Peyer's patch (tissue), 4 donors: ENCODE measurements around the gene MDM4. TPM values are rescaled to one million over a fixed set of nuclear protein-coding genes. Genes with fewer than 3 reads are reported as not detected.
"Not testable (repeated sequence)": the region's sequence is repeated elsewhere in the genome, so short reads cannot be mapped to it uniquely, and the experiment has no call there.

ENCODE experiments used
- DNase-seq, 3 donors: peaks; one replicate each; pipeline ENCODE4 v3.0.0-alpha.2; 2017 to 2019
- H3K27ac ChIP-seq, 4 donors: fragments of 200-600 bp; sonication (generic); one replicate each; pipeline ENCODE4 v1.5.1; 2016 to 2019
- H3K27me3 ChIP-seq, 2 donors: fragments of 200-600 bp; sonication (generic); one replicate each; pipeline ENCODE4 v1.5.1; 2019
- H3K36me3 ChIP-seq, 3 donors: fragments of 200-600 bp; sonication (generic); one replicate each; pipeline ENCODE4 v1.5.1; 2016 to 2019
- H3K4me1 ChIP-seq, 4 donors: fragments of 200-600 bp; sonication (generic); one replicate each; pipeline ENCODE4 v1.5.1; 2016 to 2019
- H3K4me3 ChIP-seq, 4 donors: fragments of 200-600 bp; sonication (generic); 1 replicate in 3 of 4; 2 replicates in 1 of 4; pipeline ENCODE4 v1.5.1; 2016 to 2019; ENCODE audit warnings: mild to moderate bottlenecking in 1 of 4
- H3K9me3 ChIP-seq, 4 donors: fragments of 200-600 bp; sonication (generic); one replicate each; pipeline ENCODE4 v1.5.1; 2016 to 2019; ENCODE audit warnings: mild to moderate bottlenecking in 1 of 4
- POLR2A ChIP-seq, 2 donors: fragments of 450-650 bp; IDR thresholded peaks; one replicate each; pipeline ENCODE4 v1.5.1; 2017; ENCODE audit warnings: antibody characterized with exemption in 2 of 2, mild to moderate bottlenecking in 2 of 2, moderate library complexity in 2 of 2
- total RNA-seq, 4 donors: library from RNA; depleted of rRNA; stranded (reverse); fragments of >200 nt; gene quantifications; one replicate each; pipeline ENCODE4 v1.1.0, GENCODE V29; 2016
- TF ChIP-seq, protein P1 (sequence below), 6 experiments: fragments of 450-650 bp in 4 of 6; fragments of 200-600 bp in 2 of 6; sonication (generic) in 1 of 6; IDR thresholded peaks; one replicate each; pipeline ENCODE4 v1.5.1; 2017 to 2019; ENCODE audit warnings: antibody characterized with exemption in 6 of 6, mild to moderate bottlenecking in 3 of 6, moderate library complexity in 1 of 6

Gene MDM4
- total RNA-seq, 4 donors from 2014 or later, result 83.0 to 227 (median 125) TPM

DNA sequence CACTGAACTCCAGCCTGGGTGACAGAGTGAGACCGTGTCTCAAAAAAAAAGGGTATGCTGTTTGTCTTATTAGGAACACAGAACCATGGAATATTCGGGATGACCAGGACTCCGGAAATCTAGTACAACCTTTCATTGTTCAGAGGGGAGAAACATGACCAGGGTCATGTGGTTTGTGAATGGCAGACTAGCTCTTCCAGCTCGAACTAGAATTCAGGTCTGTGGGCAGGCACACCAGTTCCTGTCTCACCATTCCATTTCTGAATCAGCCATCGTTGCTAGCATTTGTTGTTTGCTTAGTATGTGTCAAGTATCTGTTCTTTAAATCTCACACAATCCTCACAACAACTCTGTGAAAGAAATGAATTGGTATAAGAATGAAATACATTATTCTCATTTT is 50.9 kb downstream of the MDM4 start:
- TF ChIP-seq, protein P1, sequence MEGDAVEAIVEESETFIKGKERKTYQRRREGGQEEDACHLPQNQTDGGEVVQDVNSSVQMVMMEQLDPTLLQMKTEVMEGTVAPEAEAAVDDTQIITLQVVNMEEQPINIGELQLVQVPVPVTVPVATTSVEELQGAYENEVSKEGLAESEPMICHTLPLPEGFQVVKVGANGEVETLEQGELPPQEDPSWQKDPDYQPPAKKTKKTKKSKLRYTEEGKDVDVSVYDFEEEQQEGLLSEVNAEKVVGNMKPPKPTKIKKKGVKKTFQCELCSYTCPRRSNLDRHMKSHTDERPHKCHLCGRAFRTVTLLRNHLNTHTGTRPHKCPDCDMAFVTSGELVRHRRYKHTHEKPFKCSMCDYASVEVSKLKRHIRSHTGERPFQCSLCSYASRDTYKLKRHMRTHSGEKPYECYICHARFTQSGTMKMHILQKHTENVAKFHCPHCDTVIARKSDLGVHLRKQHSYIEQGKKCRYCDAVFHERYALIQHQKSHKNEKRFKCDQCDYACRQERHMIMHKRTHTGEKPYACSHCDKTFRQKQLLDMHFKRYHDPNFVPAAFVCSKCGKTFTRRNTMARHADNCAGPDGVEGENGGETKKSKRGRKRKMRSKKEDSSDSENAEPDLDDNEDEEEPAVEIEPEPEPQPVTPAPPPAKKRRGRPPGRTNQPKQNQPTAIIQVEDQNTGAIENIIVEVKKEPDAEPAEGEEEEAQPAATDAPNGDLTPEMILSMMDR (IDR thresholded peaks at IDR 0.05), result no peak
- TF ChIP-seq POLR2A (IDR thresholded peaks at IDR 0.05), result no peak
- H3K27me3 ChIP-seq, result no peaks in the 10 kb centered on the region
- H3K4me1 ChIP-seq, result peaks cover 0 to 7% (median 2%) of the 10 kb centered on the region in 4 donors
- no peak overlapping the region for H3K4me3 ChIP-seq
- no peak overlapping the region for H3K27ac ChIP-seq
- H3K36me3 ChIP-seq, result peaks cover 0 to 13% (median 0%) of the 10 kb centered on the region in 3 donors
- no peak for DNase-seq
- H3K9me3 ChIP-seq, result no peaks in the 10 kb centered on the region

DNA sequence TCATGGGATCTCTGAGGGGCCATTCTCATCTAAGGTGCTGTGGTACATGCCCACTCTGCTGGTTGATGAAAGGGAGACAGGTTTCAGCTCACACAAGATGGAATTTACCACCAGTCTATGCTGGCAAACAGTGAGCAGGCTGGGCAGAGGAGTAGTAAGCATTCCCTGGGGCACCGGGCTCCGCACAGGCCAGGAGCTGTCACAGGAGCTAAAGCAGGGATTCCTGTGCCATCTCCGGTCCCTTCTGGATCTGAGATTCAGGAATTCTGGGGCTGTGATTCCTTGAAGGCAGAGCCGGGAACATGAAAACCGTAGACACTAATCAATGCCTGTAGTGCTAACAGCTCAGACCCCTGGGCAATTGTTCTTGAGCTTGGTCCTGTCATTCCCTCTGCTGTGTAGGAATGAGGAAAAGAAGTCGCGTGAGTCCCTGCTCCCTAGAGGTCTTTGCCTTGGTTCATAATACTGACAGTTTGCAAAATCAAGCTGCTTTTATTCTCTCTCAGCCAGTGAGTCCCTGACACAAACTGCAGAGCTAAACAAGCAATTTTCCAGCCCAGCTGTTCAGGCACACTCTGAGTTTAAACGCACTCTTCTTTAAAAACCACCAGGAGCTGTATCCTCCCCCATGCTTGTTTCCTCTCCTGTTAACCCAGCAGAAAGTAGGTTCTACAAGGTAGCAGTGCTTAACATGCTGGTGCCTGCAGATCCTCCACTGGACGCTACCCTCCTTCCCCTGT is 52.5 kb downstream of the MDM4 start:
- no peak for DNase-seq
- Histone ChIP-seq H3K4me3 (no peak overlapping the region), H3K36me3 (peaks cover 0 to 4% (median 0%) of the 10 kb centered on the region in 3 donors), H3K4me1 (peaks cover 0 to 7% (median 2%) of the 10 kb centered on the region in 4 donors), H3K27ac (no peak overlapping the region), H3K9me3 (no peaks in the 10 kb centered on the region), H3K27me3 (no peaks in the 10 kb centered on the region)
- TF ChIP-seq POLR2A (IDR thresholded peaks at IDR 0.05), result no peak
- TF ChIP-seq, protein P1 (IDR thresholded peaks at IDR 0.05), result no peak

DNA sequence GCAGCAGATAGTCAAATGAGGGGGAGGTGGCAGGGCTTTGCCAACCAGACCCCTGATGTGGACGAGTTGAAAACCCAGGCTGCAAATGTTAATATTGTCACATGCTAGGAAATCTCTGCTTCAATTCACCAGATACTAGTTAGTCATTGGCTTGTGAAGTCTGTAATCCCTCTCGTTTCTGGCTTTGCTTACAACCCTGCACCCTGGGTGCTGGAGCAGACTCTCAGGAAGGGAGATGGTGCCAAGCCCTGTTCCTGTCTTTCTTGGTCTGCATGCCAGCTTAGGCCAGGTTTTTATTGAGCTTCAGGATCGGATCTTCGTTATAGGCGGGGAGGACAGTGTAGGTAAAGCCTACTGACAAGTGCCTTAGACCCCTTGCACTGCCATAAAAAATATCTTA is 53.3 kb downstream of the MDM4 start:
- H3K27me3 ChIP-seq, result no peaks in the 10 kb centered on the region
- H3K27ac ChIP-seq, result no peak overlapping the region
- no peak overlapping the region for H3K4me3 ChIP-seq
- H3K36me3 ChIP-seq, result peaks cover 0 to 4% (median 0%) of the 10 kb centered on the region in 3 donors
- TF ChIP-seq, protein P1 (IDR thresholded peaks at IDR 0.05), result no peak
- no peak for TF ChIP-seq POLR2A (IDR thresholded peaks at IDR 0.05)
- H3K4me1 ChIP-seq, result peaks cover 0 to 7% (median 2%) of the 10 kb centered on the region in 4 donors
- H3K9me3 ChIP-seq, result no peaks in the 10 kb centered on the region
- DNase-seq, result no peak

DNA sequence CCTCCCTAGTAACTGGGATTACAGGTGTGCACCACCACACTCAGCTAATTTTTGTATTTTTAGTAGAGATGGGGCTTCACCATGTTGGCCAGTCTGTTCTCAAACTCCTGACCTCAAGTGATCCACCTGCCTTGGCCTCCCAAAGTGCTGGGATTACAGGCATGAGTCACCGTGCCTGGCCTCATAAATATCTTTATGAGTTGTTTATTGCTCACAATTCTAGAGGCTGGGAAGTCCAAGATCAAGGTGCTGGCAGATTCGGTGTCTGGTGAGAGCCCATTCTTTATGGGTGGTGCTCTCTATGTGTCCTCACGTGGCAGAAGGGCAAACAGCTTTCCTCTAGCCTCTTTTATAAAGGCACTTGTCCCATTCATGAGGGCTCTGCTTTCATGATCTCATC is 53.8 kb downstream of the MDM4 start:
- not testable (repeated sequence) for H3K36me3 ChIP-seq, H3K27me3 ChIP-seq, DNase-seq, H3K27ac ChIP-seq, H3K4me3 ChIP-seq, H3K9me3 ChIP-seq, H3K4me1 ChIP-seq

DNA sequence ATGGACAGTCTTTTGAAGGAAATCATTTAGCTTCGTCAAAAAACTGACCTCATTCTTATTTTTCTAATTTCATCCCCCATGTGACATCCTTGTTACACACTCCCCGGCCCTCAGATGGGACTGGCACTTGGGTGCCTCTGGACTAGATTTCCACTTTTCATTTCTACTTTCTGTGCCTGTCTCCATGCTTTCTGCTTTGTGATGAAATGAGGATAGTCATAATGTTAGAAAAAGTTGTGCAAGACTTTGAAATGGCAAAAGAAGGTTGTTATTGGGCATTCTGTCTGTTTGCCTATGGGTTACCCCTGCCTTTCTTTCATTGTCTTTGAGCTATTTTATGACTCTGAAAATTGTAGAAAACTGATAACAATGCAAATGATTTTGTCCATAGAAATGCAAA is 54.9 kb downstream of the MDM4 start:
- DNase-seq, result no peak
- Histone ChIP-seq H3K4me3 (no peak overlapping the region), H3K36me3 (peaks cover 0 to 4% (median 0%) of the 10 kb centered on the region in 3 donors), H3K9me3 (no peaks in the 10 kb centered on the region), H3K27me3 (no peaks in the 10 kb centered on the region), H3K4me1 (no peaks in the 10 kb centered on the region), H3K27ac (no peak overlapping the region)
- no peak for TF ChIP-seq POLR2A (IDR thresholded peaks at IDR 0.05)
- TF ChIP-seq, protein P1 (IDR thresholded peaks at IDR 0.05), result no peak

DNA sequence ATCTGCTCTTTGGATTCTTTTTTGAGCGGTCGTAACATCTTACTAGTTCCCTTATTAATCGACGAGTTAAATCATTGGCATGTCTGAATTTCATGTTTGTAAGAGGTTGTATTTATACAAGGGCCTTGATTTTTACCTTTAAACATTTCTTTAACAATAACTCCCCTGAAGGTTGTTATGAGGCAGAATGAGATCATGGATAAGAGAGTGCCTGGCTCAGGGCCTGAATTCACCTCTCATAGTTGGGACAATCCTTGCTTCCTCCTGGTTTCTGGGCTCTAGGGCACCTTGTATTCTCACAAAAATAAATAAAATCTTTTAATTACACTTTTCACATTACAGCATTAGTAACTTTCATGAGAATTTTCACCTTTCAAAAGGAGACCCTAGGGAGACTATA is 55.4 kb downstream of the MDM4 start:
- no peak for TF ChIP-seq POLR2A (IDR thresholded peaks at IDR 0.05)
- TF ChIP-seq, protein P1 (IDR thresholded peaks at IDR 0.05), result no peak

More for the DNA sequence above, 55.4 kb downstream of the MDM4 start:
- Histone ChIP-seq H3K4me1 (no peaks in the 10 kb centered on the region), H3K9me3 (no peaks in the 10 kb centered on the region), H3K36me3 (peaks cover 0 to 4% (median 0%) of the 10 kb centered on the region in 3 donors), H3K4me3 (no peak overlapping the region), H3K27ac (no peak overlapping the region), H3K27me3 (no peaks in the 10 kb centered on the region)
- no peak for DNase-seq
